ENCODE measurements around the gene GLYAT. TPM values are rescaled to one million over a fixed set of nuclear protein-coding genes. Genes with fewer than 3 reads are reported as not detected.

Gene GLYAT
- 1 to 10 TPM in 1 of 4 donors, under 1 TPM in 1, not detected in 2; 0.67 to 1.1 TPM for total RNA-seq

- Histone ChIP-seq H3K27ac (no peak within 1 kb of the TSS), H3K27me3 (no peaks in the 10 kb centered on the region), H3K4me3 (no peak within 1 kb of the TSS), H3K36me3 (no peaks in the 10 kb centered on the region), H3K4me1 (no peaks in the 10 kb centered on the region), H3K9me3 (no peaks in the 10 kb centered on the region)
- WGBS, 2 donors (ENCODE audit: low coverage in 1 of 2), result 72 to 76% methylated on average over 3 to 4 of the region's 4 CpGs
- no peak for TF ChIP-seq POLR2A (IDR thresholded peaks at IDR 0.05)
- TF ChIP-seq EP300 (IDR thresholded peaks at IDR 0.05), result no peak
- no peak for TF ChIP-seq POLR2AphosphoS5 (IDR thresholded peaks at IDR 0.05)
- no peak for TF ChIP-seq CTCF (IDR thresholded peaks at IDR 0.05)
- no peak for ATAC-seq
These were observed at the start of gene GLYAT for GRCh38 chr11:58731819-58732218. TSS of gene GLYAT (minus strand) at chr11:58731943. CDS start at chr11:58724496, 7,447 bp downstream.

- H3K27me3 ChIP-seq, result no peaks in the 10 kb centered on the region
- no peak for TF ChIP-seq EP300 (IDR thresholded peaks at IDR 0.05)
- no peak for TF ChIP-seq POLR2AphosphoS5 (IDR thresholded peaks at IDR 0.05)
- TF ChIP-seq POLR2A (IDR thresholded peaks at IDR 0.05), result no peak
- no peak for TF ChIP-seq CTCF (IDR thresholded peaks at IDR 0.05)
- no peaks in the 10 kb centered on the region for H3K4me1 ChIP-seq
- no peaks in the 10 kb centered on the region for H3K36me3 ChIP-seq
- no peak overlapping the region for H3K27ac ChIP-seq
- ATAC-seq, result no peak
- no peak overlapping the region for H3K4me3 ChIP-seq
- H3K9me3 ChIP-seq, result no peaks in the 10 kb centered on the region
These were observed 49.6 kb upstream of the GLYAT start for GRCh38 chr11:58781345-58781744.

GRCh38 chr11:58780578-58780977, 48.8 kb upstream of the GLYAT start:
- H3K4me3 ChIP-seq, result no peak overlapping the region
- no peaks in the 10 kb centered on the region for H3K9me3 ChIP-seq
- no peaks in the 10 kb centered on the region for H3K27me3 ChIP-seq
- TF ChIP-seq CTCF (IDR thresholded peaks at IDR 0.05) (no peak), EP300 (IDR thresholded peaks at IDR 0.05) (no peak), POLR2A (IDR thresholded peaks at IDR 0.05) (no peak), POLR2AphosphoS5 (IDR thresholded peaks at IDR 0.05) (no peak)
- no peak overlapping the region for H3K27ac ChIP-seq
- ATAC-seq, result no peak
- no peaks in the 10 kb centered on the region for H3K36me3 ChIP-seq
- H3K4me1 ChIP-seq, result no peaks in the 10 kb centered on the region
- 89 to 100% methylated on average over 1 to 2 of the region's 3 CpGs for WGBS, 2 donors (ENCODE audit: low coverage in 1 of 2)

GRCh38 chr11:58776891-58777710, 45.4 kb upstream of the GLYAT start:
- Histone ChIP-seq H3K27me3 (no peaks in the 10 kb centered on the region), H3K4me1 (no peaks in the 10 kb centered on the region), H3K9me3 (no peaks in the 10 kb centered on the region), H3K27ac (no peak overlapping the region), H3K36me3 (no peaks in the 10 kb centered on the region), H3K4me3 (no peak overlapping the region)
- WGBS, 2 donors (ENCODE audit: low coverage in 1 of 2), result 77 to 79% methylated on average over 11 to 12 of the region's 12 CpGs
- no peak for ATAC-seq
- TF ChIP-seq POLR2AphosphoS5 (IDR thresholded peaks at IDR 0.05) (no peak), POLR2A (IDR thresholded peaks at IDR 0.05) (no peak), CTCF (IDR thresholded peaks at IDR 0.05) (no peak), EP300 (IDR thresholded peaks at IDR 0.05) (no peak)

GRCh38 chr11:58775066-58775708, 43.4 kb upstream of the GLYAT start:
- no peak overlapping the region for H3K4me3 ChIP-seq
- no peak overlapping the region for H3K27ac ChIP-seq
- no peaks in the 10 kb centered on the region for H3K9me3 ChIP-seq
- ATAC-seq, result no peak
- 70 to 84% methylated on average over 3 to 5 of the region's 5 CpGs for WGBS, 2 donors (ENCODE audit: low coverage in 1 of 2)
- no peaks in the 10 kb centered on the region for H3K4me1 ChIP-seq
- no peaks in the 10 kb centered on the region for H3K27me3 ChIP-seq
- TF ChIP-seq EP300 (IDR thresholded peaks at IDR 0.05) (no peak), CTCF (IDR thresholded peaks at IDR 0.05) (no peak), POLR2A (IDR thresholded peaks at IDR 0.05) (no peak), POLR2AphosphoS5 (IDR thresholded peaks at IDR 0.05) (no peak)
- no peaks in the 10 kb centered on the region for H3K36me3 ChIP-seq

Measured in gastroesophageal sphincter (tissue), 4 donors.